Erythroblast (primary cell): Measurements from ENCODE around the gene XRCC1.

Source experiments
- GATA1 ChIP-seq: IDR thresholded peaks from 2 replicates; pipeline ENCODE4 v1.6.1; 2011; ENCODE audit warnings: low read depth, mild to moderate bottlenecking, control low read depth, low read length, moderate library complexity
- POLR2A ChIP-seq: IDR thresholded peaks from 2 replicates; pipeline ENCODE4 v1.6.1; 2011; ENCODE audit warnings: mild to moderate bottlenecking, low read length

- TF ChIP-seq POLR2A: no peak
- no peak for TF ChIP-seq GATA1
Observed at GRCh38 chr19:43591904-43592772, 16.8 kb upstream of the XRCC1 start.
